HL-60 (cell line): ENCODE data around the gene MAP7.

ENCODE experiments used
- DNase-seq, 2 experiments: peaks; one replicate each; pipeline ENCODE4 v3.0.0-alpha.2; 2010 to 2020; ENCODE audit warnings: low read depth in 1 of 2, low spot score in 1 of 2
- H3K27ac ChIP-seq: fragments of 250-450 bp; sonication (Bioruptor Pico); replicated peaks from 2 replicates; pipeline ENCODE4 v1.5.1; 2020; ENCODE audit warnings: mild to moderate bottlenecking, moderate library complexity
- H3K27me3 ChIP-seq: fragments of 250-450 bp; sonication (Bioruptor Pico); 2 replicates; pipeline ENCODE4 v1.5.1; 2021; ENCODE audit warnings: mild to moderate bottlenecking, moderate library complexity; ENCODE audit not compliant: insufficient read depth, poor library complexity, severe bottlenecking
- H3K4me3 ChIP-seq: replicated peaks from 2 replicates; pipeline ENCODE4 v1.5.1; 2011; ENCODE audit warnings: mild to moderate bottlenecking, control low read depth, low read length; ENCODE audit not compliant: insufficient read depth
- CTCF ChIP-seq: IDR thresholded peaks from one replicate; pipeline ENCODE4 v1.5.1; 2011; ENCODE audit warnings: low read length, control low read depth, inconsistent platforms; ENCODE audit not compliant: insufficient read depth
- GABPA ChIP-seq: IDR thresholded peaks from 2 replicates; pipeline ENCODE4 v1.6.1; 2012; ENCODE audit warnings: low read depth
- POLR2AphosphoS5 ChIP-seq: IDR thresholded peaks from 2 replicates; pipeline ENCODE4 v1.6.1; 2012; ENCODE audit warnings: low read depth
- SPI1 ChIP-seq: IDR thresholded peaks from 2 replicates; pipeline ENCODE4 v1.6.1; 2012; ENCODE audit warnings: low read depth, mild to moderate bottlenecking, borderline replicate concordance
- TF ChIP-seq, protein P1 (sequence below): IDR thresholded peaks from 2 replicates; pipeline ENCODE4 v1.6.1; 2012; ENCODE audit warnings: low read depth; ENCODE audit not compliant: insufficient replicate concordance

Gene MAP7

GRCh38 chr6:136361787-136362186, 188.4 kb downstream of the MAP7 start:
- TF ChIP-seq CTCF: no peak
- TF ChIP-seq, protein P1, sequence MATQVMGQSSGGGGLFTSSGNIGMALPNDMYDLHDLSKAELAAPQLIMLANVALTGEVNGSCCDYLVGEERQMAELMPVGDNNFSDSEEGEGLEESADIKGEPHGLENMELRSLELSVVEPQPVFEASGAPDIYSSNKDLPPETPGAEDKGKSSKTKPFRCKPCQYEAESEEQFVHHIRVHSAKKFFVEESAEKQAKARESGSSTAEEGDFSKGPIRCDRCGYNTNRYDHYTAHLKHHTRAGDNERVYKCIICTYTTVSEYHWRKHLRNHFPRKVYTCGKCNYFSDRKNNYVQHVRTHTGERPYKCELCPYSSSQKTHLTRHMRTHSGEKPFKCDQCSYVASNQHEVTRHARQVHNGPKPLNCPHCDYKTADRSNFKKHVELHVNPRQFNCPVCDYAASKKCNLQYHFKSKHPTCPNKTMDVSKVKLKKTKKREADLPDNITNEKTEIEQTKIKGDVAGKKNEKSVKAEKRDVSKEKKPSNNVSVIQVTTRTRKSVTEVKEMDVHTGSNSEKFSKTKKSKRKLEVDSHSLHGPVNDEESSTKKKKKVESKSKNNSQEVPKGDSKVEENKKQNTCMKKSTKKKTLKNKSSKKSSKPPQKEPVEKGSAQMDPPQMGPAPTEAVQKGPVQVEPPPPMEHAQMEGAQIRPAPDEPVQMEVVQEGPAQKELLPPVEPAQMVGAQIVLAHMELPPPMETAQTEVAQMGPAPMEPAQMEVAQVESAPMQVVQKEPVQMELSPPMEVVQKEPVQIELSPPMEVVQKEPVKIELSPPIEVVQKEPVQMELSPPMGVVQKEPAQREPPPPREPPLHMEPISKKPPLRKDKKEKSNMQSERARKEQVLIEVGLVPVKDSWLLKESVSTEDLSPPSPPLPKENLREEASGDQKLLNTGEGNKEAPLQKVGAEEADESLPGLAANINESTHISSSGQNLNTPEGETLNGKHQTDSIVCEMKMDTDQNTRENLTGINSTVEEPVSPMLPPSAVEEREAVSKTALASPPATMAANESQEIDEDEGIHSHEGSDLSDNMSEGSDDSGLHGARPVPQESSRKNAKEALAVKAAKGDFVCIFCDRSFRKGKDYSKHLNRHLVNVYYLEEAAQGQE: no peak
- no peak for TF ChIP-seq POLR2AphosphoS5
- TF ChIP-seq GABPA: no peak
- no peak for TF ChIP-seq SPI1
- Histone ChIP-seq H3K4me3 (no peak overlapping the region), H3K27me3 (no peaks in the 10 kb centered on the region), H3K27ac (no peak overlapping the region)
- DNase-seq: no peak

GRCh38 chr6:136360783-136361182, 189.4 kb downstream of the MAP7 start:
- TF ChIP-seq, protein P1: no peak
- TF ChIP-seq CTCF (no peak), SPI1 (no peak), POLR2AphosphoS5 (no peak), GABPA (no peak)
- no peak for DNase-seq
- no peaks in the 10 kb centered on the region for H3K27me3 ChIP-seq
- H3K27ac ChIP-seq: no peak overlapping the region
- no peak overlapping the region for H3K4me3 ChIP-seq

DNA sequence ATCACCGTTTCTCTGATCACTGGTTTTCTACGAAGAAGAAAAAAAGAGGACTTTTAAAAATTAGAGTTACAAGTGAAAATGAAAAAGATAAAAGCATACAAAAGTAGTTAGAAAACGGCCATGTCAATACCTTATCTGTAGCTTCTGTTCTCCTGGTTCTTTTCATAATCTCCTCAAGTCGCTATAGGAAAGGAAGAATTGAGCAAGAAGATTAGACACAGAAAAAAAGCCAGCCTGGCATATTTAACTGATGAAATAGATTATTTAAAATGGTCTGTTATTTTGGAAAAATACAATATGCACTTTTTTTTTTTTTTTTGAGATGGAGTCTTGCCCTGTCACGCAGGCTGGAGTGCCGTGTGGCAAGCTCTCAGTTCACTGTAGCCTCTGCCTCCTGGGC, 190.4 kb downstream of the MAP7 start:
- no peak overlapping the region for H3K27ac ChIP-seq
- no peaks in the 10 kb centered on the region for H3K27me3 ChIP-seq
- H3K4me3 ChIP-seq: no peak overlapping the region
- no peak for DNase-seq
- TF ChIP-seq SPI1 (no peak), CTCF (no peak), POLR2AphosphoS5 (no peak), GABPA (no peak)
- TF ChIP-seq, protein P1: no peak
